NCI-H524 (cell line): Measurements from ENCODE around the gene ADCK2.
A peak's percentile ranks its signal among the peaks of the same experiment; 100 is the strongest.
"Not testable (repeated sequence)": the region's sequence is repeated elsewhere in the genome, so short reads cannot be mapped to it uniquely, and the experiment has no call there.

Experiments
- DNase-seq, 2 experiments: peaks; one replicate each; lab custom pipeline; 2025; lab: John Stamatoyannopoulos, UW

ADCK2 gene

GRCh38 chr7:140672382-140673062 is at the start of gene ADCK2:
Gene ADCK2 (plus strand): TSS chr7:140672945. CDS start chr7:140673331, 386 bp downstream.
- DNase-seq: peak in 1 of 2 experiments; percentile 53

- DNase-seq: no peak
These were observed 48.8 kb upstream of the ADCK2 start for GRCh38 chr7:140623980-140624379.

- DNase-seq: no peak
These were observed 48.2 kb upstream of the ADCK2 start for GRCh38 chr7:140624392-140625191.

GRCh38 chr7:140625192-140625558 is 47.6 kb upstream of the ADCK2 start:
- not testable (repeated sequence) for DNase-seq

GRCh38 chr7:140625908-140626868 is 46.6 kb upstream of the ADCK2 start:
- peak in 1 of 2 experiments; percentile 61 for DNase-seq

GRCh38 chr7:140631021-140631420 is 41.7 kb upstream of the ADCK2 start:
- no peak for DNase-seq

GRCh38 chr7:140631602-140632001 is 41.1 kb upstream of the ADCK2 start:
- no peak for DNase-seq

GRCh38 chr7:140635345-140635744 is 37.4 kb upstream of the ADCK2 start:
- DNase-seq: no peak

GRCh38 chr7:140635816-140636215 is 36.9 kb upstream of the ADCK2 start:
- DNase-seq: no peak

- no peak for DNase-seq
These were observed 35.3 kb upstream of the ADCK2 start for GRCh38 chr7:140637400-140637799.

- peak in 1 of 2 experiments; percentile 19 for DNase-seq
These were observed 34.5 kb upstream of the ADCK2 start for GRCh38 chr7:140638173-140638791.

GRCh38 chr7:140639366-140640053 is 33.2 kb upstream of the ADCK2 start:
- peak in 1 of 2 experiments; percentile 46 for DNase-seq

- DNase-seq: peak in 1 of 2 experiments; percentile 46
These were observed 32.6 kb upstream of the ADCK2 start for GRCh38 chr7:140640060-140640637.

- peak; percentile 67 to 91 for DNase-seq
These were observed 31.8 kb upstream of the ADCK2 start, which contains the start of gene DENND2A for GRCh38 chr7:140640727-140641523. Gene DENND2A (minus strand): TSS chr7:140640813. CDS start chr7:140602397, 38,416 bp downstream.

GRCh38 chr7:140641524-140642195 is 31.1 kb upstream of the ADCK2 start:
- no peak for DNase-seq

GRCh38 chr7:140643416-140643815 is 29.3 kb upstream of the ADCK2 start:
- DNase-seq: no peak

GRCh38 chr7:140644761-140645160 is 28.0 kb upstream of the ADCK2 start:
- not testable (repeated sequence) for DNase-seq

GRCh38 chr7:140645166-140645900 is 27.4 kb upstream of the ADCK2 start:
- no peak for DNase-seq
